Hematopoietic multipotent progenitor cell (in vitro differentiated cells): ENCODE measurements around the gene FGF12. TPM values are rescaled to one million over a fixed set of nuclear protein-coding genes. Genes with fewer than 3 reads are reported as not detected.

Source experiments
- DNase-seq, 3 donors: peaks; one replicate each; pipeline ENCODE4 v3.0.0-alpha.2; 2011 to 2015; ENCODE audit warnings: low read depth in 2 of 3, low spot score in 2 of 3
- total RNA-seq: library from RNA; depleted of rRNA; stranded (reverse); fragments of >200 nt; gene quantifications from one replicate; pipeline ENCODE4 v1.2.3, GENCODE V29; 2012

FGF12 gene
- total RNA-seq, 1 donor, result not detected

DNA sequence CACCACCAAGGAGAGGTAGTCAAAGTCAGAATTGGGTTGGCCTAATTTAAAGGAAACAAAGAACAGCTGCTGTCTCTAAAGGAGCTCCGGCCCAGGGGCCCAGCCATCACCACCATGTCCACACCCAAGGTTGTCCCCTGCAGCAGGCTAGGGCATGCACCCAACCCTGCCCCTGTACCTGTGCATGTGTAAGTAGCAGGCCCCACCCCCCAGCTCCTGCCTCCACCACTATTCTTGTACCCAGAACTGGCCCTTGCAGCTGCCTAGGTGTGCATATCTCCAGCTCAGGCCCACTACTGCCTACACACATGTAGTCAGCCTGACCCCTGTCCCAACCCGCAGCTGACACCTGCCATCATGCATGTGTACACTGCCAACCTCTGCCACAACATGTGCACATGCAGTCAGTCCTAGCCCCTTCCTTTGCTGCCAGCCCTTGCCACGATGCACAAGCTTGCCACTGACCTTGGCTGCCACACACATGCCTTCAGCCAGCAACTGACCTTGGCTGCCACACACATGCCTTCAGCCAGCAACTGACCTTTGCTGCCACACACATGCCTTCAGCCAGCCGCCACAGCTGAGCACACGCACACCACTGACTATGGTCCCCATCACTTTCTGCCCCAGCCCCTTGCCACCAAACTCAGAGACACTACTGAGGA is 39.7 kb downstream of the FGF12 start:
- DNase-seq, result no peak

DNA sequence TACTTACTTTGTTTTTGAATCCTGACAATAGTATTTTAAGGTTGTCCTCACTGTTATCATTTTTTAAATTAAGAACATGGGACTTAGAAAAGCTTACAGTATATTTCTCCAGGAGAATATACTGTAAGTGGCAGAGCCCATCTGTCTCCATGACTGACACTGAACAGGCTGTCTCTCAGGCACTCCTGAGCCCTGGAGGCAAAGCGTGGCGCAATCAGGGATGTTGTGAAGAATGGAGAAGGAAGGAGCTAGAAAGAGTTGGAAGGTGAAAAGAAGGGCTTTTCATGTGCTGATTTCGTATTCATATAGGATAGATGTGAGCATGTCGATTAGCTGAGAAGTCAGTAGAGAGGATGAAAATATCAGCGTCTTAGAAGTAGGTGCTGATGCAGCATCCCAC is 41.5 kb downstream of the FGF12 start:
- no peak for DNase-seq

DNA sequence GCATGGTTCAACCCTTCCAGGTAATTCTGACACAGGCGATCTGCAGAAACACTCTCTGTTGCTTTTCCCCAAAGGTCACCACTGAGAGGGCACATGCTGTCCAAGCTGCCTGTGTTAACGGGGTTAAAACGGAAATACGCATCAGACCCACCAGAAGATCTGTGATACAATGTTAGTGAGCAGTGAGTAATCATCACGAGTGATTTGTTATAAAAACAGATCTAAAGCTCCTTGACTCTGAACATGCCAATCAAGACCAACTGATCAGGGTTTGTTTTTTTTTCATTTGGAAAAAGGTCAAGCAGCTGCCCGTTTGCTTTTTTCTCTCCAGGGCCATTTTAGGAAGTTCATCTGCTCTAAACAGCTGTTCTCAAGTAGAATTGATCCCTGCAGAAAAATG is 43.2 kb downstream of the FGF12 start:
- DNase-seq, result no peak

DNA sequence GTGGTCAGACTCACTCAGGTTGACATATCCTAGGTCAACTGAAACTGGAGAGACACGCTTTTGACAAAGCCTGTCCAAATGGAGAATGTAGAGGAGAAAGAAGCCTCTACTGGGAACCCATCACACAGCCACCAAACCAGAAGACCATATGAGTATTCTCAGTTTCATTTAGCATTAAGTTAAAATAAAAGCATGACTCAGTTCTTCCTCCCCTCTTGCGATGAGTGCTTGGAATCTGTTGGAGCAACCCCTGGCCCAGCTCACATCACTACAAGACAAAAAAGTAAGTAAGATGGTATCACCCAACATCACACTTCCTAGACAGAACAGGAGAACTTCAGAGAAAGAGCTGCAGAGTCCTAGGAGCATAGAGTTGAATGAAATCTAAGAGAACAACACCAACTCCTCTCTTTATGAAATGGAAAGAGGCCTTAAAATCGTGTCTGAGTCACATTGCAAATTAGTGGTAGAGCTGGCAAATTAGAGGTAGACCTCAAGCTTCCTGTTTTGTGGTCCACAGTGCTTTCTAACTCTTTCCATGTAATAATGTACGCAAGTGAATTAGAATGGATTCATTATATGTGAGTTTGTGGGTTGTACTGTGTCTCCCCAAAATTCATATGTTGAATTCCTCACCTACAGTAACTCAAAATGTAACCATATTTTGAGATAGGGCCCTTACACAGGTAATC is 51.2 kb downstream of the FGF12 start:
- DNase-seq, result peak in 1 of 3 donors; percentile 1

DNA sequence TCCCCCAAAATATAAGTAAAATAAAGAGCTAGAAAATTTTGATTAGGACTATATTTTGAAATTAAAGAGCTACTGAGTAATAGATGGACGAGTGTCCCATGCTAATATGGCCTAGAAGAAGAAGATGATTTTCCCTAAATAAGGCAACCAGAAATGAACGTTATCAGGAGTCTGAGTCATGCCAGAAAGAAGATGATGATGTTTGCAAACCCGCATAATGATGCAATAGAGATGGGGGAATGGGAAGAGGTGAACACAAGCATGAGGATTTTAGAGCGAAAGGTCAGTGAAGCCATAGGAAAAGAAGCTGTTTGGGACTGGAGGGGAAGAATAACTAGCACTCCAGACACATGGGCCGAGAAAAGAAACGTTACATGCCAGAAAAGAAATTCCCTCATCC is 71.7 kb downstream of the FGF12 start:
- DNase-seq, result no peak

DNA sequence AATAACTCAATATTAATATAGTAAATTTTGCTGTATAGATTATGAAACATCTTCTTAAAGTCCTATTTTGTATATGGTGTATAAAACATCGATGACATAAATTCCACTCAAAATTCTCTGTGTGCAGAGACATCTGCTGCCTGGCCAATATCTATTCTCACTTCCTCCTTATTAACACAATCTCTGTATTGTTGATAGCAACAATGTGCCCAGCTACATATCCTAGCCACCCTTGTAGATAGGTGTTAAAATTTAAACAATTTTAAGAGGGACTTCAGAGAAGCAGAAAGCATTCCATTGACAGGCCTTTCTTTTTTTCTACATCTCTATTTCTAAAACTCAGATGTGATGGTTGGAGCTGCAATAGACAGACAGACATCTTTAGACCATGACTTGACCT is 72.3 kb downstream of the FGF12 start:
- DNase-seq, result no peak

DNA sequence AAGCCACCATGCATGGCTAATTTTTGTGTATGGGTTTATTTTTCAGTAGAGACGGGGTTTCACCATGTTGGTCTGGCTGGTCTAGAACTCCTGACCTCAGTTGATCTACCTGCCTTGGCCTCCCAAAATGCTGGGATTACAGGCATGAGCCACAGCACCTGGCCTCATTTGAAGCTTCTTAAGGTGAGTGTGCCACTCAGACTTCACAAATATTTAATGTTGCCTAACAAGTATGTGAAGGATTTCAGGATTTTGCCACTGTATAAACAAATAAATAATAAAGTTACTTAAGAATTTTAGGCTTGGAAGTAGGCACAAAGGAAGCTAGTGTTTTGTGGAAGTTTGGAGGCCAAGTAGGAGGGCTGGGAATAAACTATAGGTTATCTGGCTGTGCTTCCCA is 73.5 kb downstream of the FGF12 start:
- no peak for DNase-seq

DNA sequence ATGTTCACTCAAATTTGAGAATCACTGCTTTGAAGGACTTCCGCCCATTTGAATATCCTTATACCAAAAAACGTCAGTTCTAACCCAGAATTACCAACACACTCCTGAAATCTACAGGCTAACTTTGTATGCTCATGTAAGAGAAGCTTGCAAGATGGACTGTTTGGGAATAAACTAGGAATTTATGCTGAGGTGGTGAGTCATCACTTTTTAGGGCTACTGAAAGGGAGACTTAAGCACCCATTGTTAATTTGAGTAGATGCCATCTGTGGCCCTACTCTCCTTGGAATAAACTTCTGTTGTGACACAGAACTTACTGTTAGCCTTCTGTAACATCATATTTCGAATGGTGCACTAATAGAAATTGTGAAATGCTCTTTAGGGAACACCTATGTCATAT is 74.6 kb downstream of the FGF12 start:
- no peak for DNase-seq

DNA sequence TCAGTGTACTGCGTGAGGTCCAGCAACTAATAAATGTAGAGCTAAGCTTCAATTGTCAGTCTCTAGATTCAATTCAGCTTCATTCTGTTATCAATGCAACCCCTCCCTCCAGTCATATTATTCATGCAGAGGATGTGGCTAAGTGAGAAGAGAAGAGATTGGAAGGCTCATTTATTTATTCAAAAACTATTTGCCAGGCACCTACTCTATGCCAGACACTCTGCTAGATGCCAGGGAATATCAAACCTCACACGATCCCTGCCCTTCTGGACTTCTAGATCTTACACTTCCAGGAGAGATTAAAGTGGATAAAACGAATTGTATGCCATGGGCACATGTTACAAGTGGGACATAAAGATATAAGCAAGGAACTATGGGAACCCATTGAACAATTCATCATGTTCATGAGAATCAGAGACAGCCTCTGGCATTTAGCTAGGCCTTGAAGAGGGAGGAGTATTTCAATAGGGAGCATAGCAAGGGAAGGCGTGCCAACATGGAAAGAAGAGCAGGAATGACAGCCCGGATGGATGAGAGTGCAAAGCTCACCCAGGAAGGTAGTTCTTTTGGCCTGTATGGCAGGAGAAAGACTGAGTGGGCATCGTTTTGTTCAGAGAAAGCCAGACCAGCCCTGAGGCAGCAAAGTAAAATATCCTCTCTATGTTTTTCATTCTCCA is 75.4 kb downstream of the FGF12 start:
- DNase-seq, result no peak

DNA sequence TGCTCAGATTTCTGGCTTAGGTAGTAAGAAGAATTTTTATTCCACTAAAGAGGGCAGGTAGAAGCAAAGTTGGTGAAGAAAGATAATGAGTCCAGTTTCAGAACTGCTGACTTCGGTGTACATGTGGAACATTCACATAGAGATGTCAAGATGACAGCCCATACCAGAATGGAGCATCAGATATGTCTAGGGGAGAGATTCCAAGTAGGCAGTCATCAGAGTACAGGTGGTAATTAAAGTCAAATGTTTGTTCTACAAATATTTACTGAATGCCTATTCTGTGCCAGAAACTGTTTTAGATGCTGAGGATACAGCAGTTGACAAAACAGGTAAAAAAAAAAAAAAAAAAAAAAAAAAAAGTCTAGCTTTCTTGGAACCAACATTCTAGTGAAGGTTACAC is 81.9 kb downstream of the FGF12 start:
- no peak for DNase-seq

DNA sequence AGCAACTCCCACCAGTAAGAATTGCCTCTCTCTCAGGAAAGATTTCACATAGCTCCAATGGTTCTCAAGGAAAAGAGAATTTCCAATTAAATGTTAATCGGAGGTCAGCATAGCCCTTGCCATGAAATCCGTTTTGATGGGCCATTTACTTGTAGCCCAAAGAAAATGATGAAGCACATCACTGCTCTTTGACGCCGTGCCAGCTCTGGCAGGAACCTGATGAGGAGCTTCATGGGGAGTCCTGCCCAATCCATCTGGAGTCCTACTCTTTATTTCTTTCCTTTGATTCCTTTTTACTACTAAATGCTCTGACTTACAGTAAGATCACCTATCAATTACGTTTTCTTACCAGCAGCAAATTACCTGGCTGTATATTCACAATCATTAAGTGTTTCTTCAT is 84.7 kb downstream of the FGF12 start:
- no peak for DNase-seq

DNA sequence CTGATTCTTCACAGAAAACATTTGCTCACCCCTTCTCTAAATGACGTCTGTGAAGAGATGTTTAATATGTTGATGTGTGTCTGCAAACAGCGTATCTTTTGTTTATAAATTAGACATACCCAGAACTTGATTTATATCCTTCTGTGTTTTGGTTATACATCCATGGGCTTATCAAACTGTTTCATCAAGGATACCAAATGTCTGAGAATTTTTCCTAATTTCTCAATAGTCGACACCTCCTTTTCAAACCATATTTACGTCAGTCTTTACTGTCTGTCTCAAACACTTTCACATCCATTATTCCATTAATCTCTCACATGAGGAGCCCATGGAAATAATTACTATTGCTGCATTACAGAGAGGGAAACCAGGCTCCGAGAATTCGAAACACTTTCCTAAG is 85.4 kb downstream of the FGF12 start:
- no peak for DNase-seq

DNA sequence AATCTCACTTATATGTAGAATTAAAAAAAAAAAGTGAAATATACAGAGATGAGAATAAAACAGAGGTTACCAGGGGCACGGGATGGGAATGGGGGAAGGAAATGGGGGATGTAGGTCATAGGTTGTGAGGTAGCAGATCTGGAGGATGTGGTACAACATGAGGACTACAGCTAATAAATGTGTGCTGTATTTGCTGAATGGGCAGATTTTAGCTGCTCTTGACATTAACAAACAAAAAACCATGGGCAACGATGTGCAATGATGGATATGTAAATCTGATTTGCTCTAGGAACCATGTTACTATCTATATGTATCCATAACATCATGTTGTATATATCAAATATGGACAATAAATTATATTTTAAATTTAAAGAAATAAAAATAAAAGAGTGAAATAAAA is 87.4 kb downstream of the FGF12 start:
- DNase-seq, result no peak

DNA sequence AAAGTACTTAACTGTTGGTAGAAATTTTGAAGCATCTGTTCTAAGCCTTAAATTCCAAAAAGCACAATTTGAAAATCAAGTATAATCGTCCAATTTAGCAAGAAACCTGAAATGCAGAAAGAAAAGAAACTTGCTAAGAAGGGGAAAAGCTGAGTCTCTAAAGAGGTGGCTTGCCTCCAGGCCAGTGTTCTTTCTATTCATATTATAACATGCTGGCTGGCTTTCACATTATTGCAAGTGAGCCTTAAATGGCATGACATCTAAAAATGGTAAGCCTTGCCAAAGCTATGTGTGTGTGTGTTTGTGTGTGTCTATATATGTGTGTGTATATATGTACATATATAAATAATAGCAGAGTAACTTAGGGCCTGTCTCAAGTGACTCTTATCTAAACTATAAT is 89.5 kb downstream of the FGF12 start:
- DNase-seq, result no peak

DNA sequence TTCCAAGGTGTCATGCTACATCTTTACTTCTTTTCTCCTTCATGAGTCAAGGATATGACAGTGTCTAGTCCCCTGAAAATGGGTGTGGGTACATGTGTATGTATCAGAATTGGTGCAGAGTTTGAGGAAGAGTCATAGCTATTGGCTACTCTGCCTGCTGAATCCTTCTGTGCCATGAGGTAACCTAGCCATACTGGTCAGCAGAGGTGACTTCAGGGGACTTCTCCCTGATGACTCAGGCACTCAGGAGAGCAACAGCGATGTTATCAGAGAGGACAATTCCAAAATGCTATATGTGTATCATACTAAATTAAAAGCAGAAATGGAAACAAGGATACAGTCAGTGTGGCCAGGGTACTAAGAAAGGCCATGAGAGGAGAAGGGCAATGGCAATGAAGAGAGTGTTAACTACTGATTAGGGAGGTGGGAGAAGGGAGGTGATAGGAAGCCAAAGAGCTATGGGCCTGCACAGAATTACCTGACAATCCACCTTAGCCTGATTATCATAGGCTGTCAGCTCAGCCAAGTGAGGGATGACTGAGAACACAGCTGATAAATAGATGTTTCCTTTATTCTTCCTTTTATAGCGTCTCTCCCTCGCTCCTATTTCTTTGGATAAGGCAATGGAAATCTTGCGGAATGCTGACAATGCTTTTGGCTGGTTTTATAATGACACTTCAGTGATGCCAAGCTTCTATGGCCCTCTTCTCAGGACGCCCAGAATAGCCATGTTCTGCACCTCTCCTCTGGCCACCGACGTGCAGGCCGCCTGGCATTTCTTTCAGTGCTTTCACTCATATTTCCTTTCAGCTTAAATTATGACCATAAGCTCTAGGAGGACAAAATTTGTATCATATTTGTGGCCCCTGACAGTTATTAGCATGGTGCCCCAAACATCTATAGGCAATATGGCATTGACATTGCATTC is 90.6 kb downstream of the FGF12 start:
- no peak for DNase-seq

DNA sequence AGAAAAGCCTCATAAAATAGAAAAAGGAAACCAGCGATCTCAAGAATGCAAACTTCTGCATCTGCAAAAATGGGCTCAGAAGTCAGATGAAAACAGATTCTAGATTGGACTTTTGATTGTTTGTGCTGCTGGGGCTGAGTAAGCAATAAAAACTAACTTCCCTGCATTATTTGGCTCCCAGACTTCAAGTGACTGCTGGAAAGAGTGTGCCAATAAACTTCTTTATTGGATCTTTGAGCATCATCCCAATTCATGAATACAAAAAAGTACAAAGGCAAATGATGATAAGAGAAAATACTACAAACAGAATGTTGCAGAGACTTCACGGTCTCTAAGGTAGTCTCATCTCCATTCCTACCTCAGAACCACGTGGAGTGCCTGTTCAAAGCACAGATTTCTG is 97.9 kb downstream of the FGF12 start:
- no peak for DNase-seq

DNA sequence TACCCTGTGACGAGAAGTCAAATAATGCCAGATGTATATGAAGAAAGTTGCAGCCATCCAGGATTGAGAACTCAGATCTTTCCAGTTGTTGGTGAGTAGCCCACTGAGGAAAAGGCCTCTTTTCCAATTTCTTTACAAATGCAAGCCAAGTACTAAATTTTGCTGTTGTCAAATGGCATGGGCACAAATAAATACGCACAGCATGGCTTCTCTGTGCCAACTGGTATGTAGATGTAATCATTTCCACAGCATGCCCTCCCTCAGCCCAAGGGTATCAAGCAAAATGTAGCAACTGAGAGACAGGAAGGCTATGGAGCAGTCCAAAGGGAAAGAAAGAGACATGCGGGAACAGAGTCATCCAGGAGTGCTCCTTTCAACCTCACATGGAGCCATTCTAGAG is 105.4 kb downstream of the FGF12 start:
- DNase-seq, result no peak

DNA sequence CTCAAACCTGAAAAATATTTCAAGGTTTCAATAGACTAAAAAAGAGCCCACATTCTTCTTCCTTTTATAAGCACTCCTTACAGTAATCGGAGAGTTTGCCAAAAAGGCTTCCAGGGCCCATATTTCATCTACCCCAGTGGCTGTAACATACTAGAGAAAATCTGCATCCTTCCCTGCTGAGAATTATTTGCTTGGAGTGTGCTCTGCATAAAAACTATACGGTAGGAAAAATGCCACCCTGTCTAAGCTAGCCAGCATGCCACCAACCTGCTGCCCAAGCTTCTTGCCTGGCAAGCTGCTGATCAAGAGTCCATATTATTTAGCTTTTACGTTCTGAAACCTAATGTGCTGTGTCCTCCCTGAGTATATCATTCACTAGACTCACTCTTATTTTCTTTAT is 107.1 kb downstream of the FGF12 start:
- no peak for DNase-seq

DNA sequence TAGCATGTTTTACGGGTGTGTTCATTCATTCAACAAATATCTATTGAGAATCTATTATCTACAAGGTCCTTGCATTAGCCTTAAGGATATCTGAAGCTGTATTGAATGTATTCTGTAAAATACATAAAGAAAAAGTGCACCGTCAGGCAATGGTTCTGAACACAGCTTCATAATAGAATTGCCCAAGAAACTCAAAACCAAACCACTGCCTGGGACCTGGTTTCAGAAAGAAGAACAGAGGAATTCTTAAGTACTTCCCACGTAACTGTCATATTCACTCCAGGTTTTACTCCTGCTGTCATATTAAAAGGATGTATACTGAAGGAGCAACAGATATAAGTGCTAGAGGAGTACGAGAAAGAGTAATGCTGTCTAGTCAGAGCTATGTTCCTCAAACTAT is 115.9 kb downstream of the FGF12 start:
- no peak for DNase-seq

DNA sequence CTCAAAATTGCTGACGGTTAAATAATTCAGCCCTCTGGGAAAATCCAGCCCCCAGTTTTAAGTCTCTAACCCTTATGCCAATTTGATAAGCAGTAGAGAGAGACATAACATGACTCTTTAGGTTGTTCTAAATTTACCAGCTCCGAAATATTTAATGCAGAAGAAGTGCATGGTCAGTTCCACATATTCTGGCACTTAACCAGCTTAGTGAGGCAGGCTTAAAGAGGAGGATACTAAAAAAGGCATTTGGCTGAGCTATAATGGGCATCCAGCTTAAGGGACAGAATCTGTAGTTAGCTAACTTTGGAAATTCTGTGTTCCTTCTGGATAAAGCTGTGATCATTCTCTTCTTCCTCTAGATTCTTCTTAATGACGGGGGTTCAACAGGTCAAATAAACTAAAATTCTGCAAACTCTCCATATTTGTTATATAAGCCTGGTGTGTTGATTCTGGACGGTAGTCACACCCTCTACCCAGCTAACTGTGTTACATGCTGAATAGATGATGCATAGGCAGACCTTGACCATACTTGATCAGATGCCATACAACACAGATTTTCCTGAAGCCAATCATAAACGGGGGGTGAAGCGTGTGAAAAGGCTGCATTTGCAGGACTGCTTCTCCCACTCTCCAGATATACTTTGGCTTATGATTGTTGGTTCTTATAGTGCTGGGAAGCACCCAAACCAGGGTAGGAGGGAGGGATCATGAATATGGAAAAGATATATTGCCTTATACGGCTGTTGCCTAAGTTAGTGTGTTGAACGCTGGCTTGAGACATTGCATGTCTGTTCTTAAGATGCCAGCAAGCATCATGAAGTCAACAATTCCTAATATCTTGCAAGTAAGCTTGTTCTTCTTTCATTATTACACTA is 118.4 kb downstream of the FGF12 start:
- DNase-seq, result no peak
